Skeletal muscle cell (primary cell): ENCODE measurements around the gene BLTP3B.

Source experiments
- DNase-seq: peaks from one replicate; pipeline ENCODE4 v3.0.0-alpha.2; 2010; ENCODE audit warnings: low read depth
- H3K4me3 ChIP-seq: 2 replicates; pipeline ENCODE4 v1.5.1; 2011; ENCODE audit warnings: low read depth, mild to moderate bottlenecking, control low read depth, low read length, moderate library complexity

BLTP3B gene

GRCh38 chr12:100164153-100164704, 21.6 kb upstream of the BLTP3B start:
- peak overlapping the region; percentile 34 for H3K4me3 ChIP-seq
- DNase-seq, result no peak

GRCh38 chr12:100163416-100164152, 20.9 kb upstream of the BLTP3B start:
- no peak for DNase-seq

GRCh38 chr12:100159391-100160104, 16.9 kb upstream of the BLTP3B start:
- no peak overlapping the region for H3K4me3 ChIP-seq
- DNase-seq, result no peak

More at GRCh38 chr12:100163416-100164152, 20.9 kb upstream of the BLTP3B start:
- H3K4me3 ChIP-seq, result peak overlapping the region; percentile 34

- H3K4me3 ChIP-seq, result no peak overlapping the region
- no peak for DNase-seq
Measured at GRCh38 chr12:100158535-100158934, 15.9 kb upstream of the BLTP3B start.

GRCh38 chr12:100157427-100157821, 14.8 kb upstream of the BLTP3B start:
- no peak overlapping the region for H3K4me3 ChIP-seq
- no peak for DNase-seq

GRCh38 chr12:100156731-100157426, 14.2 kb upstream of the BLTP3B start:
- H3K4me3 ChIP-seq, result no peak overlapping the region
- no peak for DNase-seq

GRCh38 chr12:100154474-100155247, 12.0 kb upstream of the BLTP3B start:
- DNase-seq, result no peak
- no peak overlapping the region for H3K4me3 ChIP-seq

- H3K4me3 ChIP-seq, result no peak overlapping the region
- no peak for DNase-seq
Measured at GRCh38 chr12:100153131-100153530, 10.5 kb upstream of the BLTP3B start.

GRCh38 chr12:100151769-100152168, 9.1 kb upstream of the BLTP3B start:
- no peak overlapping the region for H3K4me3 ChIP-seq
- no peak for DNase-seq

- H3K4me3 ChIP-seq, result no peak overlapping the region
- no peak for DNase-seq
Measured at GRCh38 chr12:100146252-100146651, 3.6 kb upstream of the BLTP3B start.

GRCh38 chr12:100145643-100146042, 3.0 kb upstream of the BLTP3B start:
- H3K4me3 ChIP-seq, result no peak overlapping the region
- DNase-seq, result no peak

GRCh38 chr12:100141998-100142850, 450 bp downstream of the BLTP3B start:
- DNase-seq, result no peak
- H3K4me3 ChIP-seq, result peak overlapping the region; percentile 94

GRCh38 chr12:100141666-100141997, 1.0 kb downstream of the BLTP3B start:
- DNase-seq, result peak; percentile 69
- H3K4me3 ChIP-seq, result peak overlapping the region; percentile 94

GRCh38 chr12:100138803-100139098, 3.9 kb downstream of the BLTP3B start:
- H3K4me3 ChIP-seq, result no peak overlapping the region
- no peak for DNase-seq

- no peak overlapping the region for H3K4me3 ChIP-seq
- no peak for DNase-seq
Measured at GRCh38 chr12:100138048-100138802, 4.4 kb downstream of the BLTP3B start.

- no peak for DNase-seq
- no peak overlapping the region for H3K4me3 ChIP-seq
Measured at GRCh38 chr12:100133200-100133599, 9.5 kb downstream of the BLTP3B start.

GRCh38 chr12:100128512-100128908, 14.2 kb downstream of the BLTP3B start:
- no peak for DNase-seq
- no peak overlapping the region for H3K4me3 ChIP-seq
